ENCODE measurements around the gene E2F4.

- no peak for TF ChIP-seq CTCF (IDR thresholded peaks at IDR 0.05)
- TF ChIP-seq POLR2A (IDR thresholded peaks at IDR 0.05): no peak
Measured at GRCh38 chr16:67199808-67200198, 7.8 kb downstream of the E2F4 start.

All from heart left ventricle (tissue), 13 donors.